Nephron (organoid): ENCODE results near the gene VPS4B.

ENCODE experiments used
- H3K27ac Mint-ChIP-seq, 3 experiments: 2 replicates each; pipeline ENCODE4 v1.8.0; 2020; ENCODE audit warnings: mixed read lengths in 3 of 3, mild to moderate bottlenecking in 2 of 3, moderate library complexity in 1 of 3
- H3K27me3 Mint-ChIP-seq: 2 replicates; pipeline ENCODE4 v1.8.0; 2021; ENCODE audit warnings: low read depth, mild to moderate bottlenecking, moderate library complexity, mixed read lengths
- H3K36me3 Mint-ChIP-seq: 2 replicates; pipeline ENCODE4 v1.8.0; 2020; ENCODE audit warnings: low read depth, mixed read lengths
- H3K4me1 Mint-ChIP-seq: 2 replicates; pipeline ENCODE4 v1.8.0; 2020; ENCODE audit warnings: mixed read lengths
- H3K4me3 Mint-ChIP-seq, 3 experiments: 2 replicates each; pipeline ENCODE4 v1.8.0; 2020; ENCODE audit warnings: mild to moderate bottlenecking in 3 of 3, mixed read lengths in 3 of 3, moderate library complexity in 2 of 3
- H3K9me3 Mint-ChIP-seq: 2 replicates; pipeline ENCODE4 v1.8.0; 2020; ENCODE audit warnings: mixed read lengths
- TF ChIP-seq, protein P1 (sequence below), 3 experiments: fragments of 200-600 bp; sonication (generic); IDR thresholded peaks; one replicate each; pipeline ENCODE4 v1.5.0; 2021; ENCODE audit warnings: antibody characterized with exemption in 3 of 3; ENCODE audit not compliant: unreplicated experiment in 3 of 3

Gene VPS4B

DNA sequence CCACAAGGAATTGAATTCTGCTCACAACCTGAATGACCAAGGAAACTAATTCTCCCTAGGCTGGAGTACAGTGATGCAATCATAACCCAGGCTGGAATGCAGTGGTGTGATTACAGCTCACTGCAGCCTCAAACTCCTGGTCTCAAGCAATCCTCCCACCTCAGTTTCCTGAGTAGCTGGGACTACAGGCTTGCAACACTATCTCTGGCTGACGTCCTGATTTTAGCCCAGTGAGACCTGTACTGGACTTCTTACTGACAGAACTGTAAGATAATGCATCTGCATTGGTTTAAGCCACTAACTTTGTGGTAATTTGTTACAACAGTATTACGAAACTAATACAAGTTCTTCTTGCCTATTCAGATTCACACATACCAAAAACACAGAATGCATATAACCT, 45.7 kb downstream of the VPS4B start:
- Mint-ChIP-seq H3K9me3 (peaks cover 9% of the 10 kb centered on the region), H3K36me3 (no peaks in the 10 kb centered on the region), H3K4me3 (no peak overlapping the region), H3K27ac (no peak overlapping the region), H3K4me1 (no peaks in the 10 kb centered on the region), H3K27me3 (peaks cover 3% of the 10 kb centered on the region)
- TF ChIP-seq, protein P1, sequence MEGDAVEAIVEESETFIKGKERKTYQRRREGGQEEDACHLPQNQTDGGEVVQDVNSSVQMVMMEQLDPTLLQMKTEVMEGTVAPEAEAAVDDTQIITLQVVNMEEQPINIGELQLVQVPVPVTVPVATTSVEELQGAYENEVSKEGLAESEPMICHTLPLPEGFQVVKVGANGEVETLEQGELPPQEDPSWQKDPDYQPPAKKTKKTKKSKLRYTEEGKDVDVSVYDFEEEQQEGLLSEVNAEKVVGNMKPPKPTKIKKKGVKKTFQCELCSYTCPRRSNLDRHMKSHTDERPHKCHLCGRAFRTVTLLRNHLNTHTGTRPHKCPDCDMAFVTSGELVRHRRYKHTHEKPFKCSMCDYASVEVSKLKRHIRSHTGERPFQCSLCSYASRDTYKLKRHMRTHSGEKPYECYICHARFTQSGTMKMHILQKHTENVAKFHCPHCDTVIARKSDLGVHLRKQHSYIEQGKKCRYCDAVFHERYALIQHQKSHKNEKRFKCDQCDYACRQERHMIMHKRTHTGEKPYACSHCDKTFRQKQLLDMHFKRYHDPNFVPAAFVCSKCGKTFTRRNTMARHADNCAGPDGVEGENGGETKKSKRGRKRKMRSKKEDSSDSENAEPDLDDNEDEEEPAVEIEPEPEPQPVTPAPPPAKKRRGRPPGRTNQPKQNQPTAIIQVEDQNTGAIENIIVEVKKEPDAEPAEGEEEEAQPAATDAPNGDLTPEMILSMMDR (IDR thresholded peaks at IDR 0.05; ENCODE audit: unreplicated experiment in 3 of 3) = no peak

DNA sequence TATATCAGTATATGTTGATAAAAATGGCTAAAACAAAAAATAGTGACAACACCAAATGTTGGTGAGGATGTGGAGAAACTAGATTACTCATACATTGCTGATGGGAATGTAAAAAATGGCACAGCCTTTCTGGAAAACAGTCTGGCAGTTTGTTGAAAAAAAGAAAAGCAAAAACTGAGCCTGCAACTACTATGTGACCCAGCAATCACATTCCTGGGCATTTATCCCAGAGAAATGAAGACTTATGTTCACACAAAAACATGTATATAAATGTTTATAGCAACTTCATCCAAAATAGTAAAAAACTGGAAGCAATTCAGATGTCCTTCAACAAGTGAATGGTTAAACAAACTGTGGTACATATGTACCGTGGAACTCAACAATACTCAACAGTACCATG, 47.7 kb downstream of the VPS4B start:
- Mint-ChIP-seq H3K9me3 (peaks cover 9% of the 10 kb centered on the region), H3K27me3 (peaks cover 3% of the 10 kb centered on the region), H3K36me3 (no peaks in the 10 kb centered on the region), H3K27ac (no peak overlapping the region), H3K4me3 (no peak overlapping the region), H3K4me1 (no peaks in the 10 kb centered on the region)
- TF ChIP-seq, protein P1 (IDR thresholded peaks at IDR 0.05; ENCODE audit: unreplicated experiment in 3 of 3) = no peak

DNA sequence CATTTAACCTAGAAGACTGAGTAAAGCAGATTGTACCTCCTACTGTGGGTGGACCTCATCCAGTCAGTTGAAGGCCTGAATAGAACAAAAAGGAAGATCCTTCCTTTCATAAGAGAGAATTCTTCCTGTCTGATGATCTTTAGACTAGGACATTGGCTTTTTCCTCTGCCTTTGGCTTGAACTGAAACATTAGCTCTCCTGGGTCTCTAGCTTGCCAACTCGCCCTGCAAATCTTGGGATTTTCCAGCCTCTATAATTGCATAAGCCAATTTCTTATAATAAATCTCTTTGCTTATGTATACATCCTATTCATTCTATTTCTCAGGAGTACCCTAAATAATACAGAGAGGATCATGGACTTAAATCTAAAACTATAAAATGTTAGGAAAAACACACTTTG, 49.1 kb downstream of the VPS4B start:
- Mint-ChIP-seq H3K36me3 (no peaks in the 10 kb centered on the region), H3K4me1 (peaks cover 9% of the 10 kb centered on the region), H3K9me3 (peaks cover 9% of the 10 kb centered on the region), H3K27ac (peak overlapping the region in 2 of 3 experiments; percentile 62 to 64), H3K4me3 (peak overlapping the region in 1 of 3 experiments; percentile 29), H3K27me3 (peaks cover 3% of the 10 kb centered on the region)
- TF ChIP-seq, protein P1 (IDR thresholded peaks at IDR 0.05; ENCODE audit: unreplicated experiment in 3 of 3) = no peak

DNA sequence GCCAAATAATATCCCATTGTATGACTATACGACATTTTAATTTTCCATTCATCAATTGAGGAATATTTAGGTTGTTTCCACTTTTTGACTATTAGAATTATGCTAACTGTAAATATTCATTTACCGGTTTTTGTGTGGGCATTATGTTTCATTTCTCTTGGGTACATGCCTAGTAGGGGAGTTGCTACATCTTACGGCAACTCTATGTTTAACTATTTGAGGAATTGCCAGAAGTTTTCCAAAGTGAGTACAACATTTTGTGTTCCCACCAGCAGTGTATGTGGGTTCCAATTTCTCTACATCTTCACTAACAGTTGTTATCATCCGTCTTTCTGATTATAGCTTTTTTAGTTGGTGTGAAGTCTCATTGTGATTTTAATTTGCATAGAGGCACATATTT, 53.7 kb downstream of the VPS4B start:
- H3K36me3 Mint-ChIP-seq = peaks cover 11% of the 10 kb centered on the region
- no peaks in the 10 kb centered on the region for H3K9me3 Mint-ChIP-seq
- TF ChIP-seq, protein P1 (IDR thresholded peaks at IDR 0.05; ENCODE audit: unreplicated experiment in 3 of 3) = no peak
- H3K4me3 Mint-ChIP-seq = peak overlapping the region; percentile 89 to 93 (median 90)
- H3K27me3 Mint-ChIP-seq = no peaks in the 10 kb centered on the region
- peak overlapping the region; percentile 70 to 87 (median 87) for H3K27ac Mint-ChIP-seq
- H3K4me1 Mint-ChIP-seq = peaks cover 31% of the 10 kb centered on the region

DNA sequence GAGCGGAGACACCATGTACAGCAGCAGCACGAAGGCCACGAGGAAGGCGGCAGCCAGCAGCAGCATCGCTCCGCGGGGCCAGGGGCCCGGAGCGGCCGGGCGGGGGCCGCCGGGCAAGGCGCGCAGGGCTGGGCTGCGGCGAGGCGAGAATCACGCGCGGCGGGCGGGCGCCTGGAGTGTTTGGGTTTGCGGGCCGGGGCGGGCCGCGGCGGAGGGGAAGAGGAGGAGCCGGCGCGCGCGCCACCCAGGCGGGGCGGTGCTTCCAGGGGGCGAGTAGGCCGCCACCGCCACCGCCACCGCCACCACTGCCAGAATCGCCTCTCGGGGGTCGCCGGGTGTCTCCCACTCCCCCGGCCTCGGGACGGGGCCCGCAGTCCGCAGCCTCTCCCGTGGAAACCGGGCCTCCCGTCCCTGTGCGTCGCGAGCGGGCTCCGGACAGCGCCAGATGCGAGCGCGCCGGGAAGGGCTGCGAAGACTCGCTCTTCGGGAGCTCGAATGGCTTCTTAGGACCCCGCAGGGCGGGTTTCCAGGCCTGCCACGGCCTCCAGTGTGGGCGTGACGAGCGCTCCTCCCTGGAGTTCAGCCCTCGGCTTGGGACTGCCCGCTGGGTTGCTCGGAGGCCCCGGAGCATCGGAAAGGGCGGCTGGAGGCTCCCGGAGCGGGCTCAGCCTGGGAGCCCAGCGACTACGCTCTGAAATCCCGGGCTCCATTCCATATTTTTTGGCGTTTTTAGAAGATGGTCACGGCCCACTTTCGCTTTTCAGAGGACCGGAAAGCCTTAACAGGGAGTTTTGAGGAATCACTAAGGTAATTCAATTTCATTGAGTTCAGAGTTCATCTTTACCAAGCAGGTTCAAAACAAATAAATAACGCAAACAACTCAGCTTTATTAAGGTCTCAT, 55.0 kb downstream of the VPS4B start, which contains the start of gene KDSR:
KDSR (minus strand) TSS at position 154 of the 901 bp plus-strand sequence; CDS start at position 66, 88 bp downstream.
- H3K27me3 Mint-ChIP-seq = no peaks in the 10 kb centered on the region
- no peaks in the 10 kb centered on the region for H3K9me3 Mint-ChIP-seq
- H3K4me1 Mint-ChIP-seq = peaks cover 31% of the 10 kb centered on the region
- peak within 1 kb of the TSS; percentile 92 to 93 (median 93) for H3K4me3 Mint-ChIP-seq
- TF ChIP-seq, protein P1 (IDR thresholded peaks at IDR 0.05; ENCODE audit: unreplicated experiment in 3 of 3) = no peak
- peaks cover 19% of the 10 kb centered on the region for H3K36me3 Mint-ChIP-seq
- H3K27ac Mint-ChIP-seq = peak within 1 kb of the TSS; percentile 70 to 97 (median 87)
